Measurements from ENCODE around the gene MYZAP. TPM values are rescaled to one million over a fixed set of nuclear protein-coding genes. Genes with fewer than 3 reads are reported as not detected.

MYZAP gene
- total RNA-seq, 1 experiment from 2014 or later, result 6.0 TPM

- ChIA-PET CTCF (no interaction called here), POLR2A (ENCODE audit: unreplicated experiment) (no interaction called here)
- no peaks in the 10 kb centered on the region for H3K4me1 ChIP-seq (ENCODE audit: insufficient read depth, low read length)
- H3K27ac ChIP-seq (ENCODE audit: low read length), result no peak overlapping the region
- intact Hi-C loops (cut with micrococcal nuclease), result no loop called here
- DNase-seq (no peak), ATAC-seq (no peak)
- no peaks in the 10 kb centered on the region for H4K20me1 ChIP-seq (ENCODE audit: low read length)
- H2AFZ ChIP-seq (ENCODE audit: low read length), result no peak overlapping the region
- H3K79me2 ChIP-seq (ENCODE audit: low read length), result no peaks in the 10 kb centered on the region
- H3K27me3 ChIP-seq (ENCODE audit: low read length), result no peaks in the 10 kb centered on the region
- no peaks in the 10 kb centered on the region for H3K9me2 ChIP-seq (replicated peaks; ENCODE audit: low read length)
- no peaks in the 10 kb centered on the region for H3K36me3 ChIP-seq (ENCODE audit: low read depth, low read length)
- H3K4me2 ChIP-seq (ENCODE audit: low read length), result no peak overlapping the region
- H3K9ac ChIP-seq (ENCODE audit: low read length), result no peak overlapping the region
- H3K9me3 ChIP-seq (ENCODE audit: low read length), result no peaks in the 10 kb centered on the region
- TF ChIP-seq EZH2phosphoT487 (IDR thresholded peaks at IDR 0.05; ENCODE audit: borderline replicate concordance, low read length) (no peak), EZH2 (IDR thresholded peaks at IDR 0.05; ENCODE audit: low read length, unreplicated experiment) (no peak)
- H3K4me3 ChIP-seq (ENCODE audit: low read length), result no peak overlapping the region
- BruUV-seq (replicated peaks), result no TSS peak
- H3F3A ChIP-seq (ENCODE audit: low read length, unreplicated experiment), result no peaks in the 10 kb centered on the region
Observed at GRCh38 chr15:57651445-57651844, 59.7 kb downstream of the MYZAP start.

- H3K27ac ChIP-seq (ENCODE audit: low read length), result no peak overlapping the region
- no peak overlapping the region for H3K4me3 ChIP-seq (ENCODE audit: low read length)
- H3K4me1 ChIP-seq (ENCODE audit: insufficient read depth, low read length), result no peaks in the 10 kb centered on the region
- no peaks in the 10 kb centered on the region for H3K27me3 ChIP-seq (ENCODE audit: low read length)
- no peaks in the 10 kb centered on the region for H4K20me1 ChIP-seq (ENCODE audit: low read length)
- CTCF ChIA-PET, result interaction anchor here (0.7 kb wide), 1 partner anchor 781 kb away, joined by 4 read pairs; no protein-coding TSS in a partner anchor
- TF ChIP-seq CTCF (conservative IDR thresholded peaks at IDR 0.05; ENCODE audit: low read depth, low read length), result no peak
- no peak for TF ChIP-seq EZH2phosphoT487 (IDR thresholded peaks at IDR 0.05; ENCODE audit: borderline replicate concordance, low read length)
- no peak for TF ChIP-seq EZH2 (IDR thresholded peaks at IDR 0.05; ENCODE audit: low read length, unreplicated experiment)
- H3K9ac ChIP-seq (ENCODE audit: low read length), result no peak overlapping the region
- H3K9me3 ChIP-seq (ENCODE audit: low read length), result no peaks in the 10 kb centered on the region
- no TSS peak for BruUV-seq (replicated peaks)
- no peak for ATAC-seq
- no peak overlapping the region for H3K4me2 ChIP-seq (ENCODE audit: low read length)
- POLR2A ChIA-PET (ENCODE audit: unreplicated experiment), result no interaction called here
- H2AFZ ChIP-seq (ENCODE audit: low read length), result no peak overlapping the region
- H3K9me2 ChIP-seq (replicated peaks; ENCODE audit: low read length), result no peaks in the 10 kb centered on the region
- H3K36me3 ChIP-seq (ENCODE audit: low read depth, low read length), result no peaks in the 10 kb centered on the region
- intact Hi-C loops (cut with micrococcal nuclease), result no loop called here
- no peak for DNase-seq
- H3K79me2 ChIP-seq (ENCODE audit: low read length), result no peaks in the 10 kb centered on the region
- no peaks in the 10 kb centered on the region for H3F3A ChIP-seq (ENCODE audit: low read length, unreplicated experiment)
Observed at GRCh38 chr15:57652481-57652880, 60.8 kb downstream of the MYZAP start.

GRCh38 chr15:57654153-57654852, 62.6 kb downstream of the MYZAP start:
- Histone ChIP-seq H3F3A (ENCODE audit: low read length, unreplicated experiment) (no peaks in the 10 kb centered on the region), H3K4me1 (ENCODE audit: insufficient read depth, low read length) (no peaks in the 10 kb centered on the region), H3K79me2 (ENCODE audit: low read length) (no peaks in the 10 kb centered on the region), H4K20me1 (ENCODE audit: low read length) (no peaks in the 10 kb centered on the region), H3K4me3 (ENCODE audit: low read length) (no peak overlapping the region), H3K27ac (ENCODE audit: low read length) (no peak overlapping the region), H3K4me2 (ENCODE audit: low read length) (no peak overlapping the region), H3K9me2 (replicated peaks; ENCODE audit: low read length) (no peaks in the 10 kb centered on the region), H3K27me3 (ENCODE audit: low read length) (no peaks in the 10 kb centered on the region), H3K9ac (ENCODE audit: low read length) (no peak overlapping the region), H3K9me3 (ENCODE audit: low read length) (no peaks in the 10 kb centered on the region), H3K36me3 (ENCODE audit: low read depth, low read length) (no peaks in the 10 kb centered on the region), H2AFZ (ENCODE audit: low read length) (no peak overlapping the region)
- TF ChIP-seq EZH2phosphoT487 (IDR thresholded peaks at IDR 0.05; ENCODE audit: borderline replicate concordance, low read length) (no peak), EZH2 (IDR thresholded peaks at IDR 0.05; ENCODE audit: low read length, unreplicated experiment) (no peak), CTCF (conservative IDR thresholded peaks at IDR 0.05; ENCODE audit: low read depth, low read length) (no peak)
- intact Hi-C loops (cut with micrococcal nuclease), result no loop called here
- POLR2A ChIA-PET (ENCODE audit: unreplicated experiment), result no interaction called here
- ATAC-seq (no peak), DNase-seq (no peak)
- CTCF ChIA-PET, result no interaction called here
- no TSS peak for BruUV-seq (replicated peaks)

Measured in PC-3 (cell line).